HG03135 (cell line): Measurements from ENCODE around the gene PNMA6F.

Source experiments
- ATAC-seq: cut with Tn5 transposase; IDR thresholded peaks from one replicate; pipeline ENCODE4 v1.9.1; 2021; ENCODE audit warnings: mild to moderate bottlenecking, moderate library complexity; ENCODE audit not compliant: unreplicated experiment

PNMA6F gene

DNA sequence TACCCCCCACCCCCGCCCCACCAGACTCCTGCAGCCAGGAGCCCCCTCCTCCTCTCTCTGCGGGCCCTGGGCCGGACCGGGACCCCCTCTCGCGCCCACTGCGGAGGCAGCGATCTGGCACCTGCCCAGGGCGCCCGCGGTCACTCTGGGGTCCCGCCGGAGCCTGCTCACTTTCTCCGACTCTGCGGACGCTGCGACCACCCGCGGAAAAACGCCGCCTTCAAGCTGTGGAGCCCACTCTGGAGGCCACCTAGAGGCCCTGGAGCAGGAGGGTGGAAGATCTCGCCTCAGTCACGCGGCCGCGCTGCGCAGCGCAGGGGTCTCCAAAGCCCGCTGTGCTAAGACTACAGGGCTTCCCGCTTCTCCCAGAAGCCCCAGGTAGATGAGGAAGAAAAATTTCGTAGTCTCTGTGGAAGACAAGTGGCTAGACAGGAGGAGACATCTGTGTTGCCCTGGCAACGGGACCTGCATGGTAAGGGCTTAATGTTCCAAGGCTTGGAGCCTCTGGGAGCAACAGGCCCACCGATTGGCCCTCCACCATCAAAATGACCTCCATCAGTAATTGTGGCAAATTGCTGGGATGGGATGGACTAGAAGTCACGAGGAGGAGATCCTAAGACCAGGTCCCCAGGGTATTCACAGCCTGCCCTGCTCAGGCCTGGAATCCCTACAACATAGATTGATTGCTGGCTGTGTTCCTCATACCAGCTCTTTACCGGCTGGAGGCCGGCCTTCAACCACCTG lies at the start of gene PNMA6F:
Gene PNMA6F (minus strand): TSS at position 387 of the 744 bp plus-strand sequence. CDS start 1,093 bp downstream, outside the sequence.
- no peak for ATAC-seq

- no peak for ATAC-seq
These were observed 49.7 kb upstream of the PNMA6F start for GRCh38 chrX:153371256-153371655.

- ATAC-seq, result no peak
These were observed 48.9 kb upstream of the PNMA6F start for GRCh38 chrX:153370293-153371055.

DNA sequence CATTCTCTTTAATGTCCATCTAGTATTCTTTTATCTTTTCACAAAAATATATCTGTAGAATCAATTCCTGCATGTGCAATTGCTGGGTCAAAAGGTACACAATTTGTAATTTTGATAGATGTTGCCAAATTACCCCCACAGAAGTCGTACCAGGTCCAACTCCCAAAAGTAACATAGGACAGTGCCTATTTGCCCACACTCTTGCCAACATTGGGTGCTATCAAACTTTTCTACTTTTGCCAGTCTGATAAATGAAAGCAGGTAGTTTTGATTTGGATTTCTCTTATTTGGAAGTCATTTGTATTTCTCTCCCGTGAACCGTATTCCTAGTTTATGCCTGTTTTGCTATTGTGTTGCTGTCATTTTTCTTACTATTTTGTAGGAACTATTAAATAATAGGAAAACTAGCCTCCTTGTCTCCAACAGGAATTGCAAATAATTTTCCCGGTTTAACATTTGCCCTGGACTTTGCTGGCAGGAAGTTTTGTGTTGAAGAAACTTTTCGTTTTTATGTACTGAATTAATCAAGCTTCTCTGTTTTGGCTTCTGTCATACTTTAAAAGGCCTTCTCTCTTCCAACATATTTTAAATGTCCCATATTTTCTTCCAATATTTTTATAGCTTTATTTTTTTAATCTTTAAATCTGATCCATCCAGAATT lies 45.4 kb upstream of the PNMA6F start:
- no peak for ATAC-seq

- ATAC-seq, result no peak
These were observed 44.6 kb upstream of the PNMA6F start for GRCh38 chrX:153366119-153366518.

DNA sequence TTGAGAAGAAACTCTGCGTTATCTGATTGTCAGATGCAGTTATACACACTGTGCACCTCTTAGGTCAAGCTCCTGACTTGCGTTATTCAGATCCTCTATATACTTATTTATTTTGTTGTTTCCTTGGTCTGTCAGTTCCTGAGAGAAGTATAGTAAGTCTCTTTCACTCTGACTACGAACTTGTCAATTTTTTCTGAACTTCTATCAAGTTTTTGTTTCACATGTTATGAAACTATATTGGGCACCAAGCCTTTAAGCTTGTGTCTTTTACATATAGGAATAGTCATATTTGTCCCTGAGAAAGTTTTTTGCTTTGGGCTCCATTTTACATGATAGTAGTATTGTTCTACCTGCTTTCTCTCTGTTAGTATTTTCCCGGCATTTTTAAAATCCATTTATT lies 44.1 kb upstream of the PNMA6F start:
- no peak for ATAC-seq

- ATAC-seq, result no peak
These were observed 40.3 kb upstream of the PNMA6F start for GRCh38 chrX:153361781-153362397.

- ATAC-seq, result no peak
These were observed 36.3 kb upstream of the PNMA6F start for GRCh38 chrX:153357877-153358276.

DNA sequence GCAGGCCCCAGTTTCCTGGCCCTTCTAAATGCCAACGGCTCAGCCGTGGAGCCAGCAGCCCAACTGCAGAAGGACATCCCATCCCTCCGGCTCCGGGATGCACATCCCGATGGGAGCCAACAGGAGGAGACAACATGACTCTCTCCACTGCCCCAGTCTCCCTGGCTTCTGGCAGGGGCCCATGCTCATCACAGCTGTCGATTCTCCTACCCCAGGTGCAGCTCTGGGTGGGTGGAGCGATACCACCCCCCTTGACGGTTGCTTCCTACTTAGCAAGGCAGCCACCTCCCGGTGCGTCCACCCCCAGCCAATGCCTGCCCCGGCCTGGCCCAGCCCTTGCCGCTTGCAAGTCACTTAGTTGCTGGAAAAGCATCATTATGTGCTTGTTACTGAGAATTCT lies 31.8 kb upstream of the PNMA6F start:
- no peak for ATAC-seq

- ATAC-seq, result no peak
These were observed 31.3 kb upstream of the PNMA6F start for GRCh38 chrX:153352858-153353257.

- no peak for ATAC-seq
These were observed 30.4 kb upstream of the PNMA6F start for GRCh38 chrX:153351981-153352380.

GRCh38 chrX:153349952-153350351 lies 28.4 kb upstream of the PNMA6F start:
- ATAC-seq, result no peak

- ATAC-seq, result no peak
These were observed 26.9 kb upstream of the PNMA6F start for GRCh38 chrX:153348421-153348820.

DNA sequence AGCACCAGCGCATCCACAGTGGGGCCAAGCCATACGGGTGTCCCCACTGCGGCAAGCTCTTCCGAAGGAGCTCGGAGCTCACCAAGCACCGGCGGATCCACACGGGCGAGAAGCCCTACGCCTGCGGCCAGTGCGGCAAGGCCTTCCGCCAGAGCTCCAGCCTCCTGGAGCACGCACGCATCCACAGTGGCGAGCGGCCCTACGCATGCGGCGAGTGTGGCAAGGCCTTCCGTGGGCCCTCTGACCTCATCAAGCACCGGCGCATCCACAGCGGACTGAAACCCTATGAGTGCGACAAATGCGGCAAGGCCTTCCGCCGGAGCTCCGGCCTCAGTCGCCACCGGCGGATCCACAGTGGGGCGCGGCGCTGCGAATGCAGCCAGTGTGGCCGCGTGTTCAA lies 26.0 kb upstream of the PNMA6F start:
- ATAC-seq, result no peak

DNA sequence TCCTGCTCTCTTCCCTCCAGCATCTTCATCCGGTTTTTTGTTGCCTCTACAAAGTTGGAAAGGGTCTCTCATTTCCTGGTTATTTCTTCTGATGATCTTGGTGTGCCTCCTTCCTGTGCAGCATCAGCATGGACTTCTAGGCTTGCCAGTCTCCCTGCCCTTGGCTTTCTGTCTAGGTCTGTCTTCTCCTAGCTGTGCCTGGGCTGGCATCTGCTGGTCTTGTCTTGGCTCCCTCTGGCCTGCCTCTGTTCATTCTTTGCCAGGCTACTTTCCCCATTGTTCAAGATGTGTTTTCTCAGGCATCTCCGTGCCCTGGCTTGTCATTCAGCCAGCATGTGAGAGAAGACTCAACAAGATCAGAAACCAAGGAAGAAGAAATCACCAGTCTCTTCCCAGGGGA lies 22.1 kb upstream of the PNMA6F start:
- no peak for ATAC-seq

- ATAC-seq, result no peak
These were observed 21.4 kb upstream of the PNMA6F start for GRCh38 chrX:153342762-153343558.

DNA sequence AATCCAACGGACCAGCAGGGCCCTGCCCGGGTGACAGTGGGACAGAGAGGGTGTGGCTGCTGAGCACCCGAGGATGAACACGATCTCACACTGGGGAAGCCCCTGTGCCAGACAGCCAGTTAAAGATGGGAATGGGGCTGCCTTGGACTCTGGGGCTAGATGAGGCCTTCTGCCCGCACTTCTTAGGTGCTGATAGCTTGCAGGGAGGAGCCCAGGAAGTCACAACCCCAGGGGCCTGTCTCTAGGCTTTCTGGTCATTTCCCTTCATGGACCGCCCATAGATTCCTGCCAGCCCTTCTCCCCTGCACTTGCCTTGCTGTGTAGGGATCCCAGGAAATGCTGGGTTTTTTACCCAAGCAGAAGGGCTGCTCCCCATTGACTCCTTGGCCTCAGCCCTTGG lies 18.5 kb upstream of the PNMA6F start:
- no peak for ATAC-seq

- ATAC-seq, result no peak
These were observed 18.1 kb upstream of the PNMA6F start for GRCh38 chrX:153339662-153340061.

- no peak for ATAC-seq
These were observed 17.3 kb upstream of the PNMA6F start for GRCh38 chrX:153338836-153339235.

DNA sequence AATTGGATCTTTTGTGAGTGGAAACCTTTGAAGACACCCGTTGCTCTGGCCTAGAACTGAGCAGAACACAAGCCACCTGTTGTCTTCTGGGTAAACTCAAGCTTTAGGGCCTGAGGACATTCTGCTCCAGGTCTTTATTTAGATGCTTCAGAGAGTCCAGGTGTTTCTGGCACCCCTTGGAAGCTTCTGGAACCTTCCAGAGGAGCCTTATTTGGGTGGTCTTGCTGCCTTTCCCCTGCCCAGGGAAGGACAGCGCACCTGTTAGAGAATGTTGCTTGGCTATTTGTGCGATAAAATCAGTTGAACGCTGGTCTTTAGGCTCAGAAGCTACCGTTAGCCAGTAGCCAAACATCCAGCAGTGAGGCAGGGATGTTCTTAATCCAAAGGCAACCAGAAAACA lies 15.4 kb upstream of the PNMA6F start:
- ATAC-seq, result no peak
